Parathyroid adenoma (tissue), 2 donors: Measurements from ENCODE around the gene MICALL2.

Source experiments
- H2AFZ ChIP-seq: fragments of 300-600 bp; sonication (generic); one replicate; pipeline ENCODE4 v1.7.0; 2017; ENCODE audit warnings: antibody characterized with exemption, mild to moderate bottlenecking
- H3K27ac ChIP-seq: fragments of 300-600 bp; sonication (generic); one replicate; pipeline ENCODE4 v1.7.0; 2017
- H3K27me3 ChIP-seq: fragments of 300-600 bp; sonication (generic); one replicate; pipeline ENCODE4 v1.7.0; 2017; ENCODE audit warnings: low read length; ENCODE audit not compliant: control insufficient read depth, insufficient read depth
- H3K36me3 ChIP-seq: fragments of 300-600 bp; sonication (generic); one replicate; pipeline ENCODE4 v1.7.0; 2017; ENCODE audit warnings: low read length; ENCODE audit not compliant: control insufficient read depth, insufficient read depth
- H3K4me1 ChIP-seq: fragments of 300-600 bp; sonication (generic); one replicate; pipeline ENCODE4 v1.7.0; 2017; ENCODE audit warnings: control low read depth
- H3K4me2 ChIP-seq: fragments of 300-600 bp; sonication (generic); one replicate; pipeline ENCODE4 v1.7.0; 2017; ENCODE audit warnings: low read length
- H3K4me3 ChIP-seq: fragments of 300-600 bp; sonication (generic); one replicate; pipeline ENCODE4 v1.7.0; 2017; ENCODE audit warnings: low read depth, low read length
- H3K79me2 ChIP-seq: fragments of 300-600 bp; sonication (generic); one replicate; pipeline ENCODE4 v1.7.0; 2017; ENCODE audit warnings: control low read depth
- H3K9ac ChIP-seq: fragments of 300-600 bp; sonication (generic); one replicate; pipeline ENCODE4 v1.7.0; 2017; ENCODE audit warnings: mild to moderate bottlenecking
- H3K9me3 ChIP-seq: fragments of 300-600 bp; sonication (generic); one replicate; pipeline ENCODE4 v1.7.0; 2017; ENCODE audit warnings: low read length; ENCODE audit not compliant: control insufficient read depth
- TF ChIP-seq, protein P1 (sequence below): fragments of 300-600 bp; sonication (generic); IDR thresholded peaks from one replicate; pipeline ENCODE4 v1.7.0; 2017; ENCODE audit warnings: antibody characterized with exemption, mild to moderate bottlenecking
- donor health status: primary hyperparathyroidism.

The MICALL2 gene

DNA sequence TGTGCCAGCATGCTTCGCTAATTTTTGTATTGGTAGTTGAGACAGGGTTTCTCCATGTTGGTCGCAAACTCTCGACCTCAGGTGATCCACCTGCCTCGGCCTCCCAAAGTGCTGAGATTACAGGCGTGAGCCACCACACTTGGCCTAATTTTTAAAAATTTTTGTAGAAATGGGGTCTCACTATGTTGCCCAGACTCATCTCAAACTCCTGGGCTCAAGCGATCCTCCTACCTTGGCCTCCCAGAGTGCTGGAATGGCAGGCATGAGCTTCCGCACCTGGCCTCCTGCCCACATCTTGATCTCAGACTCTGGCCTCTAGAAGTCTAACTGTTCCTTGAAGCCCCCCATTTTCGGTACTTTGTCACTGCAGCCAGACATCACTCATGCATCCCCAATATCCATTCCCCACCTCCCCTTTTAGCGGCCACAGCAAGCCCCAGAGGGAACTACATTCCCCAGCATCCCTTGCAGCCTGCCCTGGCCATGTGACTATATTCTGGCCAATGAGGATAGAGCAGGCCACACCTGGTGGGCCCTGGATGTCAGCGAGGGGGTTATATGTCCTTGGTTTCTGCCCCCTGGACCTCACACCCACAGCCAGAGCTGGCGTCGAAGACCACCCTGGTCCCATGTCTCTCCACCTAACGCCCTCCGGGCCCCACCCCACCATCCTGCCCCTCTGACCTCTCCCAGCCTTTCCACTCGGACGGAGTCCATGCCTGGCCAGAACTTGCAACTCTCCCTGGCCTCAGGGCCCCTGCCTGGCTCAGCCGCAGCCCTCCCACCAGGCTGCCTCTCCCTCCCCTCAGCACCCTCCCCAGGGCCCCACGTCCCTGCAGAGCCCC is 33.8 kb downstream of the MICALL2 start:
- no peaks in the 10 kb centered on the region for H3K27me3 ChIP-seq
- H3K9me3 ChIP-seq, result no peaks in the 10 kb centered on the region

DNA sequence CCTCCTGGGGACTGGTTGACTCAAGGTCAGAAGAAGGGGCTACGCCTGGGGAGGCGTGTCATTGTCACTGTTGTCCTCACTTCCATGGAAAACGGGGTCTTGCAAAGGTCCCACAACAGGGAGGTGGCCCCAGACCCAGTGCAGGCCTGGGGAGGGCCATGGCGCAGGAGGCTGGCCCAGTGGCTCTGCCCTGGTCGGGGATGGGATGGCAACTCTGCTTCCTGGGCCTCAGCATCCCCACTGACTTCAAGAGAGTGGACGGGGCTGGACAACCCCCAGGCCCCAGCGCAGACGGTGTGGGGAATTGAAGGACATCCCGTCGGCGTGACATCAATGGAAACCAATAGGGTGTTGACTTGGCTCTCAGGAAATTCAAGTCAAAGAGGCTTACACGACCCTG is 35.2 kb downstream of the MICALL2 start:
- H2AFZ ChIP-seq, result no peak overlapping the region
- no peak overlapping the region for H3K9ac ChIP-seq
- H3K4me1 ChIP-seq, result peaks cover 2% of the 10 kb centered on the region
- no peaks in the 10 kb centered on the region for H3K9me3 ChIP-seq
- no peaks in the 10 kb centered on the region for H3K36me3 ChIP-seq
- no peak overlapping the region for H3K4me3 ChIP-seq
- no peaks in the 10 kb centered on the region for H3K27me3 ChIP-seq
- TF ChIP-seq, protein P1, sequence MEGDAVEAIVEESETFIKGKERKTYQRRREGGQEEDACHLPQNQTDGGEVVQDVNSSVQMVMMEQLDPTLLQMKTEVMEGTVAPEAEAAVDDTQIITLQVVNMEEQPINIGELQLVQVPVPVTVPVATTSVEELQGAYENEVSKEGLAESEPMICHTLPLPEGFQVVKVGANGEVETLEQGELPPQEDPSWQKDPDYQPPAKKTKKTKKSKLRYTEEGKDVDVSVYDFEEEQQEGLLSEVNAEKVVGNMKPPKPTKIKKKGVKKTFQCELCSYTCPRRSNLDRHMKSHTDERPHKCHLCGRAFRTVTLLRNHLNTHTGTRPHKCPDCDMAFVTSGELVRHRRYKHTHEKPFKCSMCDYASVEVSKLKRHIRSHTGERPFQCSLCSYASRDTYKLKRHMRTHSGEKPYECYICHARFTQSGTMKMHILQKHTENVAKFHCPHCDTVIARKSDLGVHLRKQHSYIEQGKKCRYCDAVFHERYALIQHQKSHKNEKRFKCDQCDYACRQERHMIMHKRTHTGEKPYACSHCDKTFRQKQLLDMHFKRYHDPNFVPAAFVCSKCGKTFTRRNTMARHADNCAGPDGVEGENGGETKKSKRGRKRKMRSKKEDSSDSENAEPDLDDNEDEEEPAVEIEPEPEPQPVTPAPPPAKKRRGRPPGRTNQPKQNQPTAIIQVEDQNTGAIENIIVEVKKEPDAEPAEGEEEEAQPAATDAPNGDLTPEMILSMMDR, result no peak
- H3K79me2 ChIP-seq, result no peaks in the 10 kb centered on the region
- H3K27ac ChIP-seq, result no peak overlapping the region
- no peak overlapping the region for H3K4me2 ChIP-seq

More for the DNA sequence above, 33.8 kb downstream of the MICALL2 start:
- no peaks in the 10 kb centered on the region for H3K36me3 ChIP-seq
- no peak overlapping the region for H3K4me3 ChIP-seq
- no peaks in the 10 kb centered on the region for H3K79me2 ChIP-seq
- H3K9ac ChIP-seq, result no peak overlapping the region
- H2AFZ ChIP-seq, result no peak overlapping the region
- peaks cover 2% of the 10 kb centered on the region for H3K4me1 ChIP-seq
- H3K4me2 ChIP-seq, result no peak overlapping the region
- TF ChIP-seq, protein P1, result no peak
- H3K27ac ChIP-seq, result no peak overlapping the region

DNA sequence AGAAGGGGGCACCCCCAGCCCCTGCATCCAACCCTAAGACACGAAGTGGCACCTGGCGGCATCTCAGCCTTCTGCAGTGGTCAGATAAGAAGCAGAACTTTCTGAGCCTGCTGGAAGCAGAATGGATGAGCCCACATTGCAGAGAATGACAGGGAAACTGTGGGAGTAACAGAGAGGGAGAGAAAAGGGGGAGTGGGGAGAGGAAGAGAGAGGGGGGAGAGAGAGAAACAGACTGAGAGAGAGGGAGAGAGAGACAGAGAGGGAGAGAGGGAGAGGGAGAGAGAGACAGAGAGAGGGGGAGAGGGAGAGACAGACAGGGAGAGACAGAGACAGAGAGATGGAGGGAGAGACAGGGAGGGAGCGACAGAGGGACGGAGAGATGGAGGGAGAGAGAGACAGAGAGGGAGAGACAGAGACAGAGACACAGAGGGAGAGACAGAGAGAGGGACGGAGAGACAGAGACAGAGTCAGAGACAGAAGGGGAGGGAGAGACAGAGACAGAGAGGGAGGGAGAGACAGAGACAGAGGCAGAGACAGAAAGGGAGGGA is 35.9 kb downstream of the MICALL2 start:
- H3K4me2 ChIP-seq, result no peak overlapping the region
- H3K36me3 ChIP-seq, result no peaks in the 10 kb centered on the region
- no peak overlapping the region for H2AFZ ChIP-seq
- no peak overlapping the region for H3K9ac ChIP-seq
- no peaks in the 10 kb centered on the region for H3K79me2 ChIP-seq
- no peak overlapping the region for H3K4me3 ChIP-seq
- H3K27ac ChIP-seq, result no peak overlapping the region
- peaks cover 2% of the 10 kb centered on the region for H3K4me1 ChIP-seq
- H3K9me3 ChIP-seq, result no peaks in the 10 kb centered on the region
- H3K27me3 ChIP-seq, result no peaks in the 10 kb centered on the region
- TF ChIP-seq, protein P1, result no peak

DNA sequence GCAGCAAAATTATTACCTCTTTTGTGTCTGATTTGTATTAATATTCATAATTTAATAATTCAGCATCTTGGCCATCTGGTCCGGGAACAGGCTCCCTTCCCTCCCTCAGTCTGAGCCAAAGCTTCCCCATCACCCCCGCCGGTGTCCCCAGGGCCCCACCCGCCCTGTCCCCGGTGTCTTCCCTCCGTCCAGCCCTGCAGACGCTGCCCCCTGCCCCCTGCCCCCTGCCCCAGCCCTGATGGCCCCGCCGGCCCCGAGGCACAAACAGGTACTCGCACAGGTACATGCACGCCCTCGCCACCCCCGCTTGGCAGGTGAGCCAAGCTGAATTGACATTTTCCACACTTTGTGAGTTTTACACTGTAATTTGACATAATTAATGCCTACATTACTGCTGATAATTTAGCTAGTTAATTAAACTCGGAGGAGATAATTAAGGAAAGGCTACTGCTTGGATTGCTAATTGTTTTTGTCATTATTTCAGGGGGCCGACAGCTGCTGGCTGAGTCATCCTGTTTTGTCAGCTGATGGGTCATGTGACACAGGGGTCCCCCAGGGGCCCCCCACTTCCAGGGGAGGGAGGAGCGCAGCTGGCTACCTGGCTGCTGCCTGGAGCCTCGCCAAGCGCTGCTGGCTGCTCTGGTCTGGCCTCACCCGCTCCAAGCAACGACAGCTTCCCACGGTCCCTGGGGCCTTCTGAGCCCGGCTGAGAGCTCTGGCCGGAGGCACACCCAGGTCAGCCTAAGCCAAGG is 36.6 kb downstream of the MICALL2 start:
- Histone ChIP-seq H3K4me2 (no peak overlapping the region), H3K27me3 (no peaks in the 10 kb centered on the region), H3K79me2 (no peaks in the 10 kb centered on the region), H3K9me3 (no peaks in the 10 kb centered on the region), H3K36me3 (no peaks in the 10 kb centered on the region), H3K27ac (no peak overlapping the region), H2AFZ (no peak overlapping the region), H3K9ac (no peak overlapping the region), H3K4me1 (peaks cover 2% of the 10 kb centered on the region), H3K4me3 (no peak overlapping the region)
- TF ChIP-seq, protein P1, result no peak
